Activated T-cell treated with anti-CD3 and anti-CD28 coated beads, Interleukin-2, amount 50 U/mL, for 24 hours (primary cell): Measurements from ENCODE around the gene PAK4.

ENCODE experiments used
- DNase-seq: peaks from one replicate; pipeline ENCODE4 v3.0.0-alpha.2; 2020
- H3K27ac Mint-ChIP-seq: 2 replicates; pipeline ENCODE4 v1.8.0; 2020; ENCODE audit warnings: mild to moderate bottlenecking, mixed read lengths
- H3K27me3 Mint-ChIP-seq: 2 replicates; pipeline ENCODE4 v1.8.0; 2020; ENCODE audit warnings: mixed read lengths
- H3K36me3 Mint-ChIP-seq: 2 replicates; pipeline ENCODE4 v1.8.0; 2020; ENCODE audit warnings: low read depth, mixed read lengths
- H3K4me1 Mint-ChIP-seq: 2 replicates; pipeline ENCODE4 v1.8.0; 2020; ENCODE audit warnings: low read depth, mixed read lengths
- H3K4me3 Mint-ChIP-seq: 2 replicates; pipeline ENCODE4 v1.8.0; 2020; ENCODE audit warnings: mild to moderate bottlenecking, moderate library complexity, mixed read lengths
- H3K9me3 Mint-ChIP-seq: 2 replicates; pipeline ENCODE4 v1.8.0; 2020; ENCODE audit warnings: mixed read lengths

The PAK4 gene

DNA sequence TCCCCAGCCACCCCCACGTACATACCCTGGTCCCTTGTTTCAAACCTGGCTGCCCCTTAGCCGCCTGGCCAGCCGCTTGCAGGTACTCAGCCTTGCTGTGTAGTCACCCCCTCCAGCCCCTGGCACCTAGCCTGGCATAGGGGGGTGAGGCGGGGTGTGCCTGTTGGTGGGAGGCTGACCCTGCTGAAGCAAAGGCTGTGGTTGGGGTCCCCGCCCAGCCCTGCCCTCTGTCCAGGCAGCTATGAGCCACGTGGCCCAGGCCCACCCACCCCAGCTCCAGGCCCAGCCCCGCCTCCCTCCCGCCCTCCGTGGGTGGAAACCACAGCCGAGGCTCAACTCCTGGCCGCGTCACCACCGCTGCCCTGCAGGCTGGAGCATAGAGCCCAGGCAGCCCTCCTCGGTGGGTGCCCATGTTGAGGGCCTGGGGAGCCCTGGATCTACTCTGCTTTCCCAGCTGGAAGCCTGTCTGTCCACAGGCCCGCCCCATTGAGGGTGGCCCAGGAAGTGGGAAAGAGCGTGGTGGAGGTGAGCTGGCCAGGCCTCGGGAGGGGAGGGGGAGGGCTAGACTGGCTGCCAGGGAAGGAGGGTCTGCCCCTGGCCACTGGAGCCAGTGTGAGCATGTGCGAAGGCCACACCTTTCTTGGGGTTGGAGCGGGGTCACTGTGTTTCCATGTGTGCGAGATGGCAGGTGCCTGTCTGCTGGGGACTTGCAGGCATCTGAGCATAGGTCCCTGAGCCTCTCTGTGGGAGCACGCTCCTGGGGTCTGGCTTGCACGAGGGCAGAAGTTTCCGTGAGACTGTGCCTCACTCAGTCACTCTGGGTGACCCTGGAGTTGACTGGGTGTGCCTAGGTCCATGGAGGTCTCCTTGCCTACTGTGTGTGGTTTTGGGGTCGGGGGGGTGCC lies 31.0 kb downstream of the PAK4 start:
- H3K9me3 Mint-ChIP-seq: no peaks in the 10 kb centered on the region
- peaks cover 2% of the 10 kb centered on the region for H3K36me3 Mint-ChIP-seq
- no peaks in the 10 kb centered on the region for H3K27me3 Mint-ChIP-seq
- no peak overlapping the region for H3K4me3 Mint-ChIP-seq
- no peak for DNase-seq
- peaks cover 20% of the 10 kb centered on the region for H3K4me1 Mint-ChIP-seq
- H3K27ac Mint-ChIP-seq: no peak overlapping the region

DNA sequence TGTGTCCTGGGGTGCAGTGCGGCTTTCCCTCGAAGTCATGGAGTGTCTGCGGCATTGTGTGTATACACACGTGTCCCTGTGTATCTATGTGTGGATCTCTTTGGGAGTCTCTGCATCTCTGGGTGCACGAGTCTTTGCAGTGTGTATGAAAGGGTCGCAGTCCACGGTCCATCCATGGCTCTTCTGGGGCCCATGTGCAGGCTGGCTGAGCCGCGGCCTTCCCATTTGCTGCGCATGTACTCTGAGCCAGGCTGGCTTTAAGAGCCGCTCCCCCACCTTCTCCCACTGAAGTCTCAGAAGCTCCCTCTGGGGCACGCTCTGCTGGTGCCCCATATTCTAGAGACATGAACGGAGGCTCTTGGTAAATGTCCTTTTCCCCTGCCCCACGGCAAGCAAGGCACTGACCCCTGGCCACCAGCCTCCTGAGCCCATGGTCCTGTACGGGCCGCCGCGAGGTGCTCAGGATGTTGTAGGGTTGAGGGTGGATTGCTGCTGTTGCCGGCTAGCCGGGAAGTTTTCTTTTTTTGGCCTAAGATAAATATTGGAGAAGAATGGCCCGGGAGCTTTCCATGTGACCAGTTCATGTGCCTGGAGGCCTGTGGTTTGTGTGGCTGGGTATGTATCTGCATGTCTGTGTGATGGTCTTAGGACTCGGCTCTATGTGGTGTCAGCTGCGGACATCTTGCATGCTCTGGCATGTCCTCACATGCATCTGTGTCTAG lies 31.9 kb downstream of the PAK4 start:
- H3K36me3 Mint-ChIP-seq: peaks cover 2% of the 10 kb centered on the region
- peaks cover 16% of the 10 kb centered on the region for H3K4me1 Mint-ChIP-seq
- no peak overlapping the region for H3K4me3 Mint-ChIP-seq
- H3K9me3 Mint-ChIP-seq: no peaks in the 10 kb centered on the region
- DNase-seq: no peak
- no peak overlapping the region for H3K27ac Mint-ChIP-seq
- no peaks in the 10 kb centered on the region for H3K27me3 Mint-ChIP-seq

DNA sequence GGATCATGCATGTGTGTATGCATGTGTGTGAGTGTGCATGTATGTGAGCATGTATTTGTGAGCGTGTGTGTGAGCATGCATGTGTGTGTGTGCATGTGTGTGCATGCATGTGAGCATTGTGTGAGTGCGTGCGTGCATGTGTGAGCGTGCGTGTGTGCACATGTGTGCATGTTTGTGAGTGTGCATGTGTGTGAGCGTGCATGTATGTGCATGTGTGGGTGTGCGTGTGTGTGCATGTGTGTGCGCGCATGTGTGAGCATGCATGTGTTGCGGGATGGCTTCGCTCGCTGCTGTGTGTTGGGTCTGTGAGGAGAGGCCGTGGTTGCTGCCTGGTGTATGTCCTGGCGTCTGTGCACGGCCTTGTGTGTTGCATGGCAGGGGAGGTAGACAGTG lies 32.4 kb downstream of the PAK4 start:
- H3K9me3 Mint-ChIP-seq: no peaks in the 10 kb centered on the region
- H3K4me3 Mint-ChIP-seq: no peak overlapping the region
- H3K4me1 Mint-ChIP-seq: peaks cover 21% of the 10 kb centered on the region
- no peak for DNase-seq
- H3K27ac Mint-ChIP-seq: no peak overlapping the region
- no peaks in the 10 kb centered on the region for H3K27me3 Mint-ChIP-seq
- H3K36me3 Mint-ChIP-seq: peaks cover 2% of the 10 kb centered on the region

DNA sequence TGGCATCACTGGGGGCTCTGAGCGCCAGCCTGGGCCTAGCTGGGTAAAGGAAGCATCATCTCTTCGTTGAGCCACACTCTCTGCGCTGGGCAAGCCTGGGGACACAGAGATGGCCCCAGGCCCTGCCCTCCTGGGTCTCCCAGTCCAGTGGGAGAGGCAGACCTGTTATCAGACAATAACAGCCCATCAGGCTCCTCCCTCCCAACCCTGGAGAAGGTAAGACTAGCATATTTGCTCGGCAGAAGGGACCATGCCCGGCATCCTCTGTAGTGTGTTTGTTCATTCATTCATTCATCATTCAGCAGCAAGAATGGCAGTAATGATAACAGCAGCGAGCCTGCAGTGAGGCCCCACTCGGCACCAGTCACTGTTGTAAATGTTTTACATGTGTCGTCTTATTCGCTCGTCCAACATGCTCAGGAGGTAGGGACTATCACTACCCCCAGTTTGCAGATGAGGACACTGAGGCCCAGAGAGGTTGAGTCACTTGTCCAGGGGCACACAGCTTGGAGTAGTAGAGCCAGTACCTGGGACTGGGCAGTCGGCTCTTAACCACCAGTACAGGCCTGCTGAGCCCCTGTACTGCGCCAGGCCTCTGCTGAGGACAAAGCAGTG lies 33.2 kb downstream of the PAK4 start:
- H3K4me1 Mint-ChIP-seq: peaks cover 22% of the 10 kb centered on the region
- no peak overlapping the region for H3K4me3 Mint-ChIP-seq
- no peaks in the 10 kb centered on the region for H3K27me3 Mint-ChIP-seq
- H3K27ac Mint-ChIP-seq: no peak overlapping the region
- peaks cover 2% of the 10 kb centered on the region for H3K36me3 Mint-ChIP-seq
- DNase-seq: no peak
- H3K9me3 Mint-ChIP-seq: no peaks in the 10 kb centered on the region

DNA sequence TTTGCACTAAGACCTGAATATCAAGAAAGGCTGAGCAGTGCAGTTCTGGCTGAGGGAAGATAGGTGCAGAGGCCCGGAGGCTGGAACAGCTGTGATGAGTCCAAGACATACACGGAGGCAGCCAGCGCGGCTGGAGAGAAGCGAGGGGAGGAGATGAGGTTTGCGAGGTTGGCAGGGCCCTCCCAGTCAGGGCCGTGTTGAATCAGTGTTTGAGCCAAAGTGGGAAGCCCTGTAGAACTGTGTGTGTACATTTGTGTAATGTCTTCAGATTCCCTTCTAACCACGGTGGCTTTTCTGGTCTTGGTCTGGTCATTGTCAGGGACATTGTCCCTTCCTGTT lies 34.9 kb downstream of the PAK4 start:
- Mint-ChIP-seq H3K4me1 (peaks cover 16% of the 10 kb centered on the region), H3K27me3 (no peaks in the 10 kb centered on the region), H3K27ac (no peak overlapping the region), H3K36me3 (no peaks in the 10 kb centered on the region), H3K9me3 (no peaks in the 10 kb centered on the region), H3K4me3 (no peak overlapping the region)
- no peak for DNase-seq

DNA sequence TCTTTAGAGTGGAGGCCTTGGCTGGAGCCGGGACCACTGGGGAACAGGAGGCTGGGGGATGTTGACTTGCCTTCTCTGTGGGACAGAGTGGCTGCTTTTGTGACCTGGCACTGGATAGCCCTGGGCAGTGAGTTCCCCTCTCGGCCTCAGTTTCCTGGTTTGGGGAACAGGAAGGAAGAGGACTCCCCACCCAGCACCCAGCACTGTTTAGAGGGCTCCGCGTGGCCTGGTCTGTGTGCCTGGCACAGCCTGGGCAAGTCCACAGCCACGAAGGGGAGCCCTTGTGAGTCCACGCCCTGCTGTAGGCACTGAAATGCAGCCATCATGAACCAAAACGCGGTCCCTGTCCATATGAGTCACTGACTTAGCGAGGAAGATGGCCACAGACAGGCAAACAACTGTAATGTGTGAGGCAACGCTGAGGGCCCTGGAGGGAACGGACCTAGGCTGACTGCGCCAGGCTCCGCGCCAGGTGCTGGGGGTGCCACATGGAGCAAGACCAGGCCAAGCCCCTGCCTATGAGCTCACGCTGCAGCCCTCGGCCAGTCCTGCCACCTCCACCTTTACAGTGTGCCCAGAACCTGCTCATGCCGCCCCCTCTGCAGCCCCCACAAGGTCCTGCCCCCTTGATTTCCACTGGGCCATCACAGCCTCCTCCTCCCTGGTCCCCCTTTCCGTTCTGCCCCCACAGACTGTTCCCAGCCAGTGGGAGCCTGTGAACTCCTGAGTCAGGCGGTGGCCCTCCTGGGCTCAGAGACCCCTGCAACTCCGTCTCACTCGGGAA lies 35.5 kb downstream of the PAK4 start:
- H3K4me3 Mint-ChIP-seq: no peak overlapping the region
- H3K9me3 Mint-ChIP-seq: no peaks in the 10 kb centered on the region
- H3K4me1 Mint-ChIP-seq: peaks cover 13% of the 10 kb centered on the region
- no peaks in the 10 kb centered on the region for H3K36me3 Mint-ChIP-seq
- DNase-seq: no peak
- H3K27ac Mint-ChIP-seq: no peak overlapping the region
- H3K27me3 Mint-ChIP-seq: no peaks in the 10 kb centered on the region

DNA sequence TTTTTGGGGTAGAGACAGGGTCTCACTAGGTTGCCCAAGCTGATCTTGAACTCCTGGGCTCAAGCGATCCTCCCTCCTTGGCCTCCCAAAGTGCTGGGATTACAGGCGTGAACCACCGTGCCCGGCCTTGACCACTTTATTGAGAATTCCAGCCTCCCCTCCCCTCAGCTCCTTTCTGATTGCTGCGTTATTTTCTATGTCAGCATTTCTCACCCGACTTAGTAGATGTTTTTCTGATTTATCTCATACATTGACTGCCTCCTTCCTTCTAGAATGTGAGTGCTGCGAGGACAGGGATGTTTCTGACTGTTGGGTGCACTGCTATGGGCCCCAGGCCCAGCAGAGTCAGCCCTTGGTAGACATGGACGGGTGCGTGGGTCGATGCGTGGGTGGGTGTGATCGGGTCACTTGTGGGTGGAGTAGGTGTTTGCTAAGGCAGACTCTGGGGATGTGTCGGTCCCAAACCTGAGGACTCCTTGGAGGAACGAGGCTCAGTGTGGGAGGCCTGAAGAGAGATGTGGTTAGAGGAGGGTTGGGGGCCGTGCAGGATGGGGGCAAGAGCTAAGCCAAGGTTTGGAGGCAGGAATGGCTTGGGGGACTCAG lies 37.0 kb downstream of the PAK4 start:
- Mint-ChIP-seq H3K4me1 (peaks cover 7% of the 10 kb centered on the region), H3K27me3 (no peaks in the 10 kb centered on the region), H3K4me3 (no peak overlapping the region), H3K27ac (peak overlapping the region; percentile 68), H3K36me3 (no peaks in the 10 kb centered on the region), H3K9me3 (no peaks in the 10 kb centered on the region)
- no peak for DNase-seq

DNA sequence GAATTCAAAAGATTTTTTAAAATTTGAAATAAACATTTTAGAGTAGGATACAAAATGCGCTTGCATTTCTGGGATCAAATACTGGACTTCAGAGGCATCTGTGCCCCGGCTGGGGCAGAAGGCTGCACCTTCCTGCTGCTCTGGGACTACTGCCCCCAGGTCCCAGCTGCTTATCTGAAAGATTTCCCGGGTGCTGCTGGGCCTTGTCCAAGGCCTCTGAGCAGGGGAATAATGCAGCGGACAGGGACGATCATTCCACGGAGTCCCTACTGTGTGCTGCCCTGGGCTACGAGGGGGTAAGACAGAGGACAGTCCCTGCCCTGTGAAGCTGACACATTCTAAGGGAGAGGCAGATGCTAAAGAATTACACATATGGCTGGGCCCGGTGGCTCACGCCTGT lies 38.0 kb downstream of the PAK4 start:
- H3K36me3 Mint-ChIP-seq: no peaks in the 10 kb centered on the region
- H3K9me3 Mint-ChIP-seq: no peaks in the 10 kb centered on the region
- H3K4me1 Mint-ChIP-seq: peaks cover 7% of the 10 kb centered on the region
- no peaks in the 10 kb centered on the region for H3K27me3 Mint-ChIP-seq
- no peak overlapping the region for H3K27ac Mint-ChIP-seq
- no peak overlapping the region for H3K4me3 Mint-ChIP-seq
- DNase-seq: no peak

DNA sequence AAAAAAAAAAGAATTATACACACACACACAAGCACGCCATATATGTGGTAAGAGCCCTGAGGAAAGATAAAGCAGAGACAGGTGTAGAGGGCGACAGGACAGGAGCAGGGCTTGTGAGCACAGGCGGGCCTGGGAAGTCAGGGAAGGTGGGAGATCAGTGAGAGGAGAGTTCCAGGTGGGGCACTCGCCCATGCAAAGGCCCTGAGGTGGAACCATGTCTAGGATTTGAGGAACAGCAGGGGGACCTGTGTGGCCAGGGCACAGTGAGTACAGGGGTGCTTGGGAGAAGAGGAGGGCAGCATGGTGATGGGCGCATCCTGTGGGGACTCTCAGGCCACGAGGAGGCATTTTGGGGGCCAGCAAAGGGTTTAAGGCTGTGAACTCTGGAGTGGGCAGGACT lies 38.7 kb downstream of the PAK4 start:
- Mint-ChIP-seq H3K9me3 (no peaks in the 10 kb centered on the region), H3K27ac (no peak overlapping the region), H3K36me3 (peaks cover 6% of the 10 kb centered on the region), H3K4me1 (peaks cover 7% of the 10 kb centered on the region), H3K4me3 (no peak overlapping the region), H3K27me3 (no peaks in the 10 kb centered on the region)
- DNase-seq: no peak

DNA sequence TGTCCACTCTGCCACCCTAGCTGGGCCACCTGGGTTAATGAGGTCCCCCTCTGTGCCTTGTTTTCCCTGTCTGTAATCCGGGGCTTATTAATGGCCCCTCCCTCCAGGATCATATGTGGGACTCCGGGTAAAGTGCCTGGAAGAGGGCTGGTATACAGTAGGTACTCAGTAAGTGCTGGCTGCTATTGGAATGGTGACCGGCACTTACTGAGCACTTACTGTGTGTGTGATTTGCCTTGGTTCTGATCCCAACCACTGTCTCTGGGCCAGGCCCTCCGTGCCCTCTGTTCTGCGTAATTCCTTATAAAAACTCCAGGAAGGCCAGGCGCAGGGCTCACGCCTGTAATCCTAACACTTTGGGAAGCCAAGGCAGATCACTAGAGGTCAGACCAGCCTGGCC lies 40.3 kb downstream of the PAK4 start:
- H3K4me1 Mint-ChIP-seq: peaks cover 7% of the 10 kb centered on the region
- H3K27ac Mint-ChIP-seq: no peak overlapping the region
- H3K9me3 Mint-ChIP-seq: no peaks in the 10 kb centered on the region
- no peaks in the 10 kb centered on the region for H3K27me3 Mint-ChIP-seq
- H3K4me3 Mint-ChIP-seq: no peak overlapping the region
- no peak for DNase-seq
- peaks cover 14% of the 10 kb centered on the region for H3K36me3 Mint-ChIP-seq

DNA sequence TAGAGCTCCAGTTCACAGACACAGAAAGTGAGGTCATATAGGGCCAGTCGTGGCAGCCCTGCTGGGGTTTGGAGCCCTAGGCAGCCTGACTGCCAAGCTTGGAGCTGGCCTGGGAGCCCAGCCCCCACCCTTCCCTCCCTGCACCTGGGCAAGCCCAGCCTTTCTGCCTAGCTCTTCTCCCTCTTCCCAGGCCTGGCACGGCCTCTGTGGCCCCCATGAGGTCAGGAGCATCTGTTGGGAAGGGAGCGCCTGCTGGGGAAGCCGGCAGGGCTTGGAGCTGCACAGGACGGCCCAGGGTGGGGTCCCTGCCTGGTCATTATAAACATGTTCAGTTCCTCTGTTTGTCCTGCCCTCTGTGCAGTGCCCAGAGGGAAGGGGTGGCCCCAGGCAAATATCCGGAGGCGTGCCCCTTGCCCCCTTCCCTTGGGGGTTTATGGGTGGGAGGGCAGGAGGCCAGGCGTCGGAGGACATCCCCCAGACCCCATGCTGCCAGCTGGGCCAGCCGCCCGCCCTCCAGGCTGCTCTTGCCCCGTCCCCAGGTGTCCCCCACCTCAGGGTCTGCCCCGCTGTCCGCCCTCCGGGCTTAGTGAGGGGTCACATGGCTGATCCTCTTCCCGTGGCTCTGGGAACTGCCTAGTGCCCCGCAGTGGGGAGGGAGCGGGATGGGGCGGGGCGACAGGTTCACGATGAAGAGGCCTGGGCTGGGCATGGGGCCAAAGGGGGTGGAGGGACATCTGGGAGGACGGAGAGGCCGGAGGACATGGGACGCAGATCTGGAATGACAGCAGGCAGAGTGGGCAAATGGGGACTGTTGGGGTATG lies 41.2 kb downstream of the PAK4 start:
- Mint-ChIP-seq H3K36me3 (peaks cover 18% of the 10 kb centered on the region), H3K9me3 (no peaks in the 10 kb centered on the region), H3K27me3 (no peaks in the 10 kb centered on the region), H3K27ac (no peak overlapping the region), H3K4me1 (peaks cover 7% of the 10 kb centered on the region), H3K4me3 (no peak overlapping the region)
- DNase-seq: no peak

DNA sequence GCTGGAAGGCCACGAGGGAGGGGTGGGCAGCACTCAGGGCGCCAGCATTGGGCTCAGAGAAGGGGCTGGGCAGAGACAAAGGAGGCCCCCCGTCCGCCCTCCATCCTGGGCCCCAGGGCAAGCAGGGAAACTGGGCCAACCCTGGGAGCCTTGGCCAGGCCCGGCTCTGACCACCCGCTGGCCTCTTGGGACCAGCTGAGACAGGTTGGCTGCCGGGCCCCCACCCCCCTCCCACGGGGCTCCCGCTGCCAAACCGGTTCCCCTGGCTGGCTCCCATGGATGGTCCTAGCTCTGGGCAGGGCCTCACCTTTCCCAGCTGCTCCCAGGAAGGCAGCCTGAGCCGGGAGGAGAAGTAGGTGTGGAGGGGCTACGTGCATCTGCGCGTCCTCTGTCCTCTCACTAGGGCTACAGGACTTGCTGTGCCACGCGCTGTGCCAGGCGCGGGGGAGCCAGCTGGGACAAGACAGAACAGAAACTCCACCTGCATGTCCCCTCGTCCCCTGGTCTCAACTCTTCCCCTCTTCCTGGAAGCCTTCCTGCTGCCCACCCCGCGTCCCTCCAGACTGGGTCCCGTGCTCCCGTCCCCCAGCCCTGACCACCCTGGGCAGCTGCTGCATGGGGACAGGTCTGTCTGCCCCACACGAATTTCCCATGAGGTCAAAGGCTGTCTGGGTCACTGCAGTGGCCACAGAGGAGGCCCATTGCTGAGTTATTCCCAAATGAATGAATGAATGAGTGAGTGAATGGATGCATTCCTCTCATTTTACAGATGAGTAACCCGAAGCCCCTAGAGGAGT lies 42.1 kb downstream of the PAK4 start:
- H3K27me3 Mint-ChIP-seq: no peaks in the 10 kb centered on the region
- H3K9me3 Mint-ChIP-seq: no peaks in the 10 kb centered on the region
- no peak for DNase-seq

More for the DNA sequence above, 42.1 kb downstream of the PAK4 start:
- Mint-ChIP-seq H3K4me1 (peaks cover 5% of the 10 kb centered on the region), H3K4me3 (no peak overlapping the region), H3K36me3 (peaks cover 19% of the 10 kb centered on the region), H3K27ac (no peak overlapping the region)
